ENCODE results near the gene ITGB5. TPM values are rescaled to one million over a fixed set of nuclear protein-coding genes. Genes with fewer than 3 reads are reported as not detected.
A peak's percentile ranks its signal among the peaks of the same experiment; 100 is the strongest.

The ITGB5 gene
- total RNA-seq, 2 experiments from 2014 or later: not detected

- intact Hi-C loops (cut with micrococcal nuclease; ENCODE audit: unreplicated experiment): loop anchor here (10.0 kb wide), 1 partner anchor 863 kb away; the partner anchor contains the start of gene OSBPL11
- ChIA-PET CTCF (ENCODE audit: unreplicated experiment) (no interaction called here), POLR2A (interaction anchor here (0.7 to 2.2 kb wide), 2 partner anchors 7 to 198 kb away, joined by 4 to 8 read pairs; no protein-coding TSS in a partner anchor)
- H3K27ac ChIP-seq (ENCODE audit: low read depth, low read length, poor library complexity, severe bottlenecking): no peak overlapping the region
- H3K36me3 ChIP-seq (ENCODE audit: insufficient read depth, low read length): peaks cover 50% of the 10 kb centered on the region
- peak overlapping the region; percentile 97 for H3K4me2 ChIP-seq (ENCODE audit: low read length)
- peaks cover 26% of the 10 kb centered on the region for H3K4me1 ChIP-seq (ENCODE audit: insufficient read depth, low read length, poor library complexity, severe bottlenecking)
- no TSS peak for BruUV-seq (replicated peaks)
- TF ChIP-seq EZH2phosphoT487 (IDR thresholded peaks at IDR 0.05; ENCODE audit: borderline replicate concordance, low read depth, low read length) (no peak), CTCF (conservative IDR thresholded peaks at IDR 0.05; ENCODE audit: low read length) (no peak)
- DNase-seq (ENCODE audit: low spot score): no peak
- H2AFZ ChIP-seq (ENCODE audit: low read length): no peak overlapping the region
- H4K20me1 ChIP-seq (ENCODE audit: insufficient read depth, low read length): peaks cover 16% of the 10 kb centered on the region; the same call in 1 of the 2 replicates
- H3K4me3 ChIP-seq (ENCODE audit: low read depth, low read length, poor library complexity, severe bottlenecking): peak overlapping the region; percentile 90
- no peaks in the 10 kb centered on the region for H3K9me3 ChIP-seq (ENCODE audit: low read length)
- no peaks in the 10 kb centered on the region for H3K9me2 ChIP-seq (ENCODE audit: insufficient read depth, low read length)
- H3K79me2 ChIP-seq (ENCODE audit: insufficient read depth, low read depth, low read length): peaks cover 51% of the 10 kb centered on the region
Measured at GRCh38 chr3:124731760-124732159, 155.4 kb downstream of the ITGB5 start.

DNA sequence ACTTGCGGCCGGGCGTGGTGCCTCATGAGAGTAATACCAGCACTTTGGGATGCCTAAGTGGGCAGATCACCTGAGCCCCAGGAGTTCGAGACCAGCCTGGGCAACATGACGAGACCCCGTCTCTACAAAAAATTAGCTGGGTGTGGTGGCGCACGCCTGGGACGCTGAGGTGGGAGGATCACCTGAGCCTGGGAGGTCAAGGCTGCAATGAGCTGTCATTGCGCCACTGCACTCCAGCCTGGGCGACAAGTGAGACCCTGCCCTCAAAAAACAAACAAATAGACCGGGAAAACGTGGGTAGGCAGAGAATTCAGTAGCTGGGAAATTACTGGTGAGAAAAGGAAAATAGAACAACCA lies 156.2 kb downstream of the ITGB5 start:
- no peaks in the 10 kb centered on the region for H3K9me3 ChIP-seq (ENCODE audit: low read length)
- peak overlapping the region; percentile 97 for H3K4me2 ChIP-seq (ENCODE audit: low read length)
- H3K4me1 ChIP-seq (ENCODE audit: insufficient read depth, low read length, poor library complexity, severe bottlenecking): peaks cover 26% of the 10 kb centered on the region
- peak overlapping the region; percentile 43 for H3K27ac ChIP-seq (ENCODE audit: low read depth, low read length, poor library complexity, severe bottlenecking)
- CTCF ChIA-PET (ENCODE audit: unreplicated experiment): no interaction called here
- peaks cover 42% of the 10 kb centered on the region for H3K36me3 ChIP-seq (ENCODE audit: insufficient read depth, low read length)
- POLR2A ChIA-PET: interaction anchor here (0.5 to 2.2 kb wide), 3 partner anchors 8 to 784 kb away, joined by 3 to 8 read pairs (median 3); no protein-coding TSS in a partner anchor
- peak overlapping the region; percentile 90 for H3K4me3 ChIP-seq (ENCODE audit: low read depth, low read length, poor library complexity, severe bottlenecking)
- no peak for TF ChIP-seq CTCF (conservative IDR thresholded peaks at IDR 0.05; ENCODE audit: low read length)
- H4K20me1 ChIP-seq (ENCODE audit: insufficient read depth, low read length): peaks cover 16% of the 10 kb centered on the region; the same call in 1 of the 2 replicates
- no peak for DNase-seq (ENCODE audit: low spot score)
- H3K9me2 ChIP-seq (ENCODE audit: insufficient read depth, low read length): no peaks in the 10 kb centered on the region
- TSS peak; percentile 52 for BruUV-seq (replicated peaks)
- intact Hi-C loops (cut with micrococcal nuclease; ENCODE audit: unreplicated experiment): loop anchor here (10.0 kb wide), 1 partner anchor 864 kb away; the partner anchor contains the start of gene OSBPL11
- peak overlapping the region; percentile 95; the same call in 1 of the 2 replicates for H2AFZ ChIP-seq (ENCODE audit: low read length)
- H3K79me2 ChIP-seq (ENCODE audit: insufficient read depth, low read depth, low read length): peaks cover 51% of the 10 kb centered on the region
